ENCODE measurements around the gene SEC14L5.
A peak's percentile ranks its signal among the peaks of the same experiment; 100 is the strongest.
"Not testable (repeated sequence)": the region's sequence is repeated elsewhere in the genome, so short reads cannot be mapped to it uniquely, and the experiment has no call there.

The SEC14L5 gene

GRCh38 chr16:4957720-4958509 lies at the start of gene SEC14L5:
Gene SEC14L5 (plus strand): TSS chr16:4958330. CDS start chr16:4959324, 994 bp downstream.
- DNase-seq: peak; percentile 70

- no peak for DNase-seq
Observed at GRCh38 chr16:4908854-4909401, 49.2 kb upstream of the SEC14L5 start.

GRCh38 chr16:4909825-4910224 lies 48.3 kb upstream of the SEC14L5 start:
- DNase-seq: no peak

GRCh38 chr16:4910828-4911227 lies 47.3 kb upstream of the SEC14L5 start:
- DNase-seq: no peak

GRCh38 chr16:4911970-4912386 lies 46.2 kb upstream of the SEC14L5 start:
- no peak for DNase-seq

GRCh38 chr16:4913130-4913773 lies 44.9 kb upstream of the SEC14L5 start:
- no peak for DNase-seq

GRCh38 chr16:4913774-4914525 lies 44.2 kb upstream of the SEC14L5 start:
- no peak for DNase-seq

GRCh38 chr16:4914528-4915225 lies 43.5 kb upstream of the SEC14L5 start:
- no peak for DNase-seq

- no peak for DNase-seq
Observed at GRCh38 chr16:4915226-4915761, 42.8 kb upstream of the SEC14L5 start.

- DNase-seq: no peak
Observed at GRCh38 chr16:4917117-4917516, 41.0 kb upstream of the SEC14L5 start.

GRCh38 chr16:4918781-4919251 lies 39.3 kb upstream of the SEC14L5 start:
- no peak for DNase-seq

GRCh38 chr16:4920826-4921225 lies 37.3 kb upstream of the SEC14L5 start:
- no peak for DNase-seq

GRCh38 chr16:4922721-4923342 lies 35.3 kb upstream of the SEC14L5 start:
- no peak for DNase-seq

- no peak for DNase-seq
Observed at GRCh38 chr16:4923853-4924252, 34.3 kb upstream of the SEC14L5 start.

- no peak for DNase-seq
Observed at GRCh38 chr16:4924593-4925292, 33.4 kb upstream of the SEC14L5 start.

- no peak for DNase-seq
Observed at GRCh38 chr16:4925293-4925607, 32.9 kb upstream of the SEC14L5 start.

- DNase-seq: no peak
Observed at GRCh38 chr16:4925791-4926190, 32.3 kb upstream of the SEC14L5 start.

- DNase-seq: no peak
Observed at GRCh38 chr16:4926928-4927327, 31.2 kb upstream of the SEC14L5 start.

GRCh38 chr16:4927661-4928060 lies 30.5 kb upstream of the SEC14L5 start:
- DNase-seq: no peak

GRCh38 chr16:4928227-4928626 lies 29.9 kb upstream of the SEC14L5 start:
- DNase-seq: no peak

GRCh38 chr16:4929619-4930018 lies 28.5 kb upstream of the SEC14L5 start:
- not testable (repeated sequence) for DNase-seq
